SH-SY5Y (cell line): ENCODE data around the gene GAREM1.

Source experiments
- GATA2 ChIP-seq: IDR thresholded peaks from 2 replicates; pipeline ENCODE4 v1.6.1; 2011; ENCODE audit warnings: mild to moderate bottlenecking, low read depth, low read length
- GATA3 ChIP-seq: IDR thresholded peaks from 2 replicates; pipeline ENCODE4 v1.6.1; 2011; ENCODE audit warnings: low read depth, mild to moderate bottlenecking, low read length, moderate library complexity

DNA sequence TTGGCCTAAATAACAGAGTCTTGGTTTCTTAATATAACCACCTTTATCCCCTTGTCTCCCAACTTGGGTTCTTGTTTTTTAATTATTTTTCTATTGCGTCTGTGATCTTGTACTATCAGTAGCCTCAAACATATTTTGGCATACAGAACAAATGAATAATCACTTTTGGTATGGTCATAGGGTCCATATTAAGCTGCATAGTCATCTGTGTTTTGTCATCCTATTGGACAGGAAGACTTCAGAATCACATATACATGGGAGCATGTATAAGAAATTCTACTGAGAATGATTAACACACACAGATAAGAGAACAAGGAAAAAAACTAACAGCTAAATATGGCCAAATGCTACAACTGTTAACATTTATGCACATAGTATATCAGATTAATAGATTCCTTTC, 154.8 kb downstream of the GAREM1 start:
- TF ChIP-seq GATA2 (no peak), GATA3 (no peak)
